WERI-Rb-1 (cell line): ENCODE measurements around the gene TRIP12.
"Not testable (repeated sequence)": the region's sequence is repeated elsewhere in the genome, so short reads cannot be mapped to it uniquely, and the experiment has no call there.

Source experiments
- DNase-seq: peaks from one replicate; pipeline ENCODE4 v3.0.0-alpha.2; 2020
- H3K27ac ChIP-seq: fragments of 250-450 bp; sonication (Bioruptor Pico); 2 replicates; pipeline ENCODE4 v1.5.1; 2020; ENCODE audit warnings: mild to moderate bottlenecking, moderate library complexity
- H3K27me3 ChIP-seq: fragments of 250-450 bp; sonication (Bioruptor Pico); 2 replicates; pipeline ENCODE4 v1.5.1; 2021; ENCODE audit warnings: mild to moderate bottlenecking, low read depth, moderate library complexity; ENCODE audit not compliant: insufficient read depth, severe bottlenecking
- H3K36me3 ChIP-seq: fragments of 250-450 bp; sonication (Bioruptor Pico); 2 replicates; pipeline ENCODE4 v1.5.1; 2020; ENCODE audit warnings: mild to moderate bottlenecking, moderate library complexity
- H3K4me3 ChIP-seq: 2 replicates; pipeline ENCODE4 v1.5.1; 2011; ENCODE audit warnings: low read depth, mild to moderate bottlenecking, control low read depth, low read length
- H3K9me3 ChIP-seq: fragments of 250-450 bp; sonication (Bioruptor Pico); 2 replicates; pipeline ENCODE4 v1.5.1; 2021; ENCODE audit warnings: mild to moderate bottlenecking, moderate library complexity; ENCODE audit not compliant: severe bottlenecking
- TF ChIP-seq, protein P1 (sequence below): IDR thresholded peaks from 2 replicates; pipeline ENCODE4 v1.5.1; 2011; ENCODE audit warnings: low read depth, mild to moderate bottlenecking, control low read depth, inconsistent platforms, low read length

The TRIP12 gene

GRCh38 chr2:229798446-229799155, 123.2 kb downstream of the TRIP12 start:
- no peak for DNase-seq
- no peak overlapping the region for H3K27ac ChIP-seq
- peaks cover 53% of the 10 kb centered on the region for H3K36me3 ChIP-seq
- no peaks in the 10 kb centered on the region for H3K9me3 ChIP-seq
- H3K4me3 ChIP-seq: no peak overlapping the region
- no peaks in the 10 kb centered on the region for H3K27me3 ChIP-seq
- TF ChIP-seq, protein P1, sequence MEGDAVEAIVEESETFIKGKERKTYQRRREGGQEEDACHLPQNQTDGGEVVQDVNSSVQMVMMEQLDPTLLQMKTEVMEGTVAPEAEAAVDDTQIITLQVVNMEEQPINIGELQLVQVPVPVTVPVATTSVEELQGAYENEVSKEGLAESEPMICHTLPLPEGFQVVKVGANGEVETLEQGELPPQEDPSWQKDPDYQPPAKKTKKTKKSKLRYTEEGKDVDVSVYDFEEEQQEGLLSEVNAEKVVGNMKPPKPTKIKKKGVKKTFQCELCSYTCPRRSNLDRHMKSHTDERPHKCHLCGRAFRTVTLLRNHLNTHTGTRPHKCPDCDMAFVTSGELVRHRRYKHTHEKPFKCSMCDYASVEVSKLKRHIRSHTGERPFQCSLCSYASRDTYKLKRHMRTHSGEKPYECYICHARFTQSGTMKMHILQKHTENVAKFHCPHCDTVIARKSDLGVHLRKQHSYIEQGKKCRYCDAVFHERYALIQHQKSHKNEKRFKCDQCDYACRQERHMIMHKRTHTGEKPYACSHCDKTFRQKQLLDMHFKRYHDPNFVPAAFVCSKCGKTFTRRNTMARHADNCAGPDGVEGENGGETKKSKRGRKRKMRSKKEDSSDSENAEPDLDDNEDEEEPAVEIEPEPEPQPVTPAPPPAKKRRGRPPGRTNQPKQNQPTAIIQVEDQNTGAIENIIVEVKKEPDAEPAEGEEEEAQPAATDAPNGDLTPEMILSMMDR: no peak

GRCh38 chr2:229795058-229795457, 126.8 kb downstream of the TRIP12 start:
- TF ChIP-seq, protein P1: no peak
- Histone ChIP-seq H3K36me3 (peaks cover 69% of the 10 kb centered on the region), H3K9me3 (no peaks in the 10 kb centered on the region), H3K4me3 (no peak overlapping the region), H3K27me3 (no peaks in the 10 kb centered on the region), H3K27ac (no peak overlapping the region)
- no peak for DNase-seq

- no peak overlapping the region for H3K27ac ChIP-seq
- peaks cover 69% of the 10 kb centered on the region for H3K36me3 ChIP-seq
- no peaks in the 10 kb centered on the region for H3K27me3 ChIP-seq
- no peak overlapping the region for H3K4me3 ChIP-seq
- no peaks in the 10 kb centered on the region for H3K9me3 ChIP-seq
- TF ChIP-seq, protein P1: no peak
- DNase-seq: no peak
Measured at GRCh38 chr2:229794636-229795035, 127.2 kb downstream of the TRIP12 start.

DNA sequence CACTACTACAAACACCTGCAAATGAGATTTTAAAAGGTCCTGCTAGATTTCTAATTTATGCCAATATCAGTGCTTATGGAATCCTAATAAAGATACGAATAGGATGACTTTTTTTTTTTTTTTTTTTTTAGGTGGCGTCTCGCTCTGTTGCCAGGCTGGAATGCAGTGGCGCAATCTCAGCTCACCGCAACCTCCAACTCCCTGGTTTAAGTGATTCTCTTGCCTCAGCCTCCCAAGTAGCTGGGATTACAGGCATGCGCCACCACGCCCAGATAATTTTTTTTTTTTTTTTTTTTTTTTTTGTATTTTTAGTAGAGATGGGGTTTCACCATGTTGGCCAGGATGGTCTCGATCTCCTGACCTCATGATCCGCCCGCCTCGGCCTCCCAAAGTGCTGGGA, 135.5 kb downstream of the TRIP12 start:
- peaks cover 51% of the 10 kb centered on the region for H3K36me3 ChIP-seq
- H3K27ac ChIP-seq, H3K9me3 ChIP-seq, H3K27me3 ChIP-seq, H3K4me3 ChIP-seq, DNase-seq: not testable (repeated sequence)

DNA sequence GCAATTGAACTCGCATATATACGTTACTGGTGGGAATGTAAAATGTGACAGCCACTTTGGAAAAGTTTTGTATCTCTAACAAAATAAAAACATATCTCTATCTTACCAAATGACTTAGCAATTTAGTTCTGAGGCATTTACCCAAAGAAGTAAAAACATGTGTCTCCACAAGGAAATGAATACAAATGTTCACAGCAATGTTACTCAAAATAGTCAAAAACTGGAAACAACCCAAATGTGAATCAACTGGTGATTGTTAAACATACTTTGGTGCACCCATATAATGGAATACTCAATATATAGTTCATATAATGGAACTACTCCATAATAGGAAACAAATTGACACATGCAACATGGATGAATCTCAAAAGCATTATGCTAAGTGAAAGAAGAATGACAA, 137.0 kb downstream of the TRIP12 start:
- no peak overlapping the region for H3K4me3 ChIP-seq
- H3K27ac ChIP-seq: no peak overlapping the region
- TF ChIP-seq, protein P1: no peak
- peaks cover 40% of the 10 kb centered on the region for H3K36me3 ChIP-seq
- H3K9me3 ChIP-seq: no peaks in the 10 kb centered on the region
- DNase-seq: no peak
- no peaks in the 10 kb centered on the region for H3K27me3 ChIP-seq

DNA sequence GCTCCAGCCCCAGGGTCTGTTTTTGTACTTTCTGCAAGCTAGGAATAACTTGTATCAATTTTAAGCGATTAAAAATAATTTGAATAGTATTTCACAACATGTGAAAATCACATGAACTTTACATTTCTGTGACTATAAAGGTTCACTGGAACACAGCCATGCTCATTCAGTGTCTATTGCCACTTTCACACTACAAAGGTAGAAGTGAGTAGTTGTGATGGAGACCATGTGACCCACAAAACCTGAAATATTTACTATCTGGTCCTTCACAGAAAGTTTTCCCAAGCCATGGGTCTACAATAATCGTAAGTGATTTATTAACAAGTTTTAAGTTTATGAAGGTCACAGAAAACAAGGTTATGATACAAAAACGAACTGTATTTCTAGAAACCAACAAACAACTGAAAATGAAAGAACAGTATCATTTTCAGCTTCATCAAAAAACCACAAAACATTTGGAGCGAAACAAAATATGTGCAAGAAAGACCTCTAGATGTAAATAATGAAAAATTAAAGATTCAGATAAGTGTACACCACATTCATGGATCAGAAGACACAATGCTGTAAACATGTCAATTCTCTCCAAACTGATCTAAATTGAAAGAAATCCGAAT, 138.6 kb downstream of the TRIP12 start:
- H3K27ac ChIP-seq: no peak overlapping the region
- H3K27me3 ChIP-seq: no peaks in the 10 kb centered on the region
- peaks cover 28% of the 10 kb centered on the region for H3K36me3 ChIP-seq
- H3K9me3 ChIP-seq: no peaks in the 10 kb centered on the region
- DNase-seq: no peak
- TF ChIP-seq, protein P1: no peak
- no peak overlapping the region for H3K4me3 ChIP-seq
